ENCODE results near the gene TMA7B.

- TF ChIP-seq CTCF (IDR thresholded peaks at IDR 0.05) (no peak), POLR2A (IDR thresholded peaks at IDR 0.05) (no peak)
These were observed 37.9 kb downstream of the TMA7B start for GRCh38 chr22:39997939-39998726.

Data from tibial nerve (tissue), 3 donors.